Mucosa of rectum (tissue), 2 donors: ENCODE measurements around the gene CD209.
"Not testable (repeated sequence)": the region's sequence is repeated elsewhere in the genome, so short reads cannot be mapped to it uniquely, and the experiment has no call there.

Experiments
- H3K27ac ChIP-seq, 2 donors: one replicate each; pipeline ENCODE4 v1.7.0; 2013; ENCODE audit warnings: inconsistent platforms in 2 of 2, low read depth in 2 of 2, low read length in 2 of 2
- H3K27me3 ChIP-seq, 2 donors: one replicate each; pipeline ENCODE4 v1.7.0; 2013; ENCODE audit warnings: low read length in 2 of 2; ENCODE audit not compliant: control insufficient read depth in 2 of 2, insufficient read depth in 2 of 2
- H3K36me3 ChIP-seq, 2 donors: one replicate each; pipeline ENCODE4 v1.7.0; 2013; ENCODE audit warnings: low read length in 2 of 2; ENCODE audit not compliant: control insufficient read depth in 2 of 2, insufficient read depth in 2 of 2
- H3K4me1 ChIP-seq, 2 donors: one replicate each; pipeline ENCODE4 v1.7.0; 2013; ENCODE audit warnings: low read length in 2 of 2, mild to moderate bottlenecking in 1 of 2; ENCODE audit not compliant: control insufficient read depth in 2 of 2, insufficient read depth in 2 of 2
- H3K4me3 ChIP-seq, 2 donors: one replicate each; pipeline ENCODE4 v1.7.0; 2013; ENCODE audit warnings: low read length in 2 of 2
- H3K9ac ChIP-seq, 2 donors: one replicate each; pipeline ENCODE4 v1.7.0; 2013; ENCODE audit warnings: low read length in 2 of 2, low read depth in 1 of 2, mild to moderate bottlenecking in 1 of 2
- H3K9me3 ChIP-seq, 2 donors: one replicate each; pipeline ENCODE4 v1.7.0; 2013; ENCODE audit warnings: low read length in 2 of 2; ENCODE audit not compliant: control insufficient read depth in 2 of 2
- donor health status: healthy.
- donor health status: Normal muscosa, but diverticular disease.

Gene CD209

DNA sequence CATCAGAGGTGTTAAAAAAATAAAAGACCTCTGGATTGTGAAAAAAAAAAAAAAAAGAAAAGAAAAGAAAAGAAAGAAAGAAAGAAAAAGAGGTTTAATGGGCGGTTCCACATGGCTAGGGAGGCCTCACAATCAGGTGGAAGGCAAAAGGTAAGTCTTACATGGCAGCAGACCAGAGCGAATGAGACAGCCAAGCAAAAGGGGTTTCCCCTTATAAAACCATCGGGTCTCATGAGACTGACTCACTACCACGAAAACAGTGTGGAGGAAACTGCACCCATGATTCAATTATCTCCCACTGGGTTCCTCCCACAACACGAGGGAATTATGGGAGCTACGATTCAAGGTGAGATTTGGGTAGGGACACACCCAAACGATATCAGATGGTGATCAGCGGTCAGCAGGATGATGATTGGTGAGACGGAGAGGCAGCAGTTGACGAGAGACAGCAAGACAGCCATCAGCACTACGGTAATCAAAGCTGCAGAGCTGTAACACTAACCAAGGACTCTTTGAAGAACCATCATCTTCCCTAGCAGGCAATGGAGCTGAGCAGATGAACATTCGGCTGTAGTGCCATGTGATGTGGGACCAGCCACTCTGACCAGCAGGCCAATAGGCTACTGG, 3.9 kb upstream of the CD209 start:
- H3K27ac ChIP-seq, result no peak overlapping the region
- no peak overlapping the region for H3K4me3 ChIP-seq
- no peak overlapping the region for H3K9ac ChIP-seq
- H3K9me3 ChIP-seq, result peaks cover 0 to 3% of the 10 kb centered on the region in 2 donors
- no peaks in the 10 kb centered on the region for H3K27me3 ChIP-seq
- no peaks in the 10 kb centered on the region for H3K36me3 ChIP-seq
- no peaks in the 10 kb centered on the region for H3K4me1 ChIP-seq

DNA sequence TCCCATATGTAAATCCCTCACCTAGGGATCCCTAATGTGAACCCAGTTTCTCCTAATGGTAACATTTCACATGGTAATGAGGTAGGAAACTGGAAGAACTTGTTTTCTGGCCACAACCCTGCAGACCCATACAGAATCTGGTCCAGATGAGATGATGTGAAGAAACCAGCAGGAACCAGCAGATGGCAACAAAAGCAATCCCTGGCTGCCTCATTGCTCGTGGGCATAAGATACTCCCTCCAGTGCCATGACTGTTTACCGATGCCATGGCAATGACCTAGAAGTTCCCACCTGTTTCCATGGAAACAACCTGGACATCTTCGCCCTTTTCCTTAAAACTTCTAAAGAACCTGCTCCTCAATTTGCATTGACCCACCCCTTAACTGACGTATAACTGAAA, 1.4 kb upstream of the CD209 start:
- Histone ChIP-seq H3K9me3 (no peaks in the 10 kb centered on the region), H3K9ac (no peak overlapping the region), H3K27ac (no peak overlapping the region), H3K4me3 (no peak overlapping the region), H3K4me1 (no peaks in the 10 kb centered on the region), H3K36me3 (no peaks in the 10 kb centered on the region), H3K27me3 (no peaks in the 10 kb centered on the region)

GRCh38 chr19:7748171-7748570, 837 bp upstream of the CD209 start:
- Histone ChIP-seq H3K9me3 (no peaks in the 10 kb centered on the region), H3K36me3 (no peaks in the 10 kb centered on the region), H3K9ac (no peak overlapping the region), H3K4me3 (no peak overlapping the region), H3K27me3 (no peaks in the 10 kb centered on the region), H3K27ac (no peak overlapping the region), H3K4me1 (no peaks in the 10 kb centered on the region)

DNA sequence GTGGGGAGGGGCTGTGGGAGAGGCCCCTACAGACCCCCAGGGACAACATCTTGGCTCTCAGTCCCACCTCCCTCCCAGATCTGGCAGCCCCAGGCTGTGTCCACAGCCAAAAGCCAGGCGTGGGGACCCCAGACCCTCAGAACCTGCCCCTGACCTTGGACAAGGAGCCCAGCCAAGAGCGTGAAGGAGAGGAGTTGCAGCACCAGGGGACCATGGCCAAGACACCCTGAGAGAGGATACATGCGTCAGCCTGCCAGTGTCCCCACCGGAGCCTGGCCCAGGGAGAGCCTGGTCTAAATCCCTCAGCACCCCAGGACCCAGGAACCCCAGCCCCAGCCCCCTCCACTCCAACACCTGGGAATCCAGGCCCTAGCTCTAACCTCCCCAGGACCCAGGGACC, 1.0 kb downstream of the CD209 start:
- not testable (repeated sequence) for H3K27ac ChIP-seq, H3K9ac ChIP-seq, H3K27me3 ChIP-seq, H3K9me3 ChIP-seq, H3K4me1 ChIP-seq, H3K4me3 ChIP-seq, H3K36me3 ChIP-seq

GRCh38 chr19:7744871-7745650, 2.3 kb downstream of the CD209 start:
- Histone ChIP-seq H3K4me3 (no peak overlapping the region), H3K4me1 (no peaks in the 10 kb centered on the region), H3K27ac (no peak overlapping the region), H3K27me3 (no peaks in the 10 kb centered on the region), H3K36me3 (no peaks in the 10 kb centered on the region), H3K9me3 (no peaks in the 10 kb centered on the region), H3K9ac (no peak overlapping the region)

- Histone ChIP-seq H3K27me3 (no peaks in the 10 kb centered on the region), H3K27ac (no peak overlapping the region)
Measured at GRCh38 chr19:7744199-7744786, 3.0 kb downstream of the CD209 start.

DNA sequence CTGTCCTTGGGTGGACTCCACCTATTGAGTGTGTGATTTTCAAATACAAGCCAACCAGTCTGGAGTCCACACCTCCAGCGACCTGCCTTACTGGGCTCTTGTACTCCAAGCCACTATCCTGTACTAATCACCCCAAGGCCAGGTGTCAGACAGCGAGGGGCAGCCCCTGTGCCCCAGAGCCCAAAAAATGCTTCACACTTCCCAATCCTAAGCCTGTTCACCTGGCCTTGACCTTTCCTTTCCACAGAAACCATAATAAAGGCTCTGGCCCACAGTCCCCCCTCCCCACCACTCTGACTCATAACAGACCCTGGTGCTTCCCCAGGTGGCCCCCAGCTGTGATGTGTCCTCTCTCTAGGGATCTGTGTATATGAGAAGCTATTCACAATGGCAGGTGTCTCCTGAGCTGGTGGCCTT, 3.9 kb downstream of the CD209 start:
- no peaks in the 10 kb centered on the region for H3K4me1 ChIP-seq
- no peak overlapping the region for H3K4me3 ChIP-seq
- H3K27me3 ChIP-seq, result no peaks in the 10 kb centered on the region
- no peak overlapping the region for H3K27ac ChIP-seq
- H3K9me3 ChIP-seq, result no peaks in the 10 kb centered on the region
- H3K9ac ChIP-seq, result no peak overlapping the region
- no peaks in the 10 kb centered on the region for H3K36me3 ChIP-seq

More at GRCh38 chr19:7744199-7744786, 3.0 kb downstream of the CD209 start:
- H3K4me1 ChIP-seq, result no peaks in the 10 kb centered on the region
- no peaks in the 10 kb centered on the region for H3K36me3 ChIP-seq
- H3K9ac ChIP-seq, result no peak overlapping the region
- no peak overlapping the region for H3K4me3 ChIP-seq
- no peaks in the 10 kb centered on the region for H3K9me3 ChIP-seq

DNA sequence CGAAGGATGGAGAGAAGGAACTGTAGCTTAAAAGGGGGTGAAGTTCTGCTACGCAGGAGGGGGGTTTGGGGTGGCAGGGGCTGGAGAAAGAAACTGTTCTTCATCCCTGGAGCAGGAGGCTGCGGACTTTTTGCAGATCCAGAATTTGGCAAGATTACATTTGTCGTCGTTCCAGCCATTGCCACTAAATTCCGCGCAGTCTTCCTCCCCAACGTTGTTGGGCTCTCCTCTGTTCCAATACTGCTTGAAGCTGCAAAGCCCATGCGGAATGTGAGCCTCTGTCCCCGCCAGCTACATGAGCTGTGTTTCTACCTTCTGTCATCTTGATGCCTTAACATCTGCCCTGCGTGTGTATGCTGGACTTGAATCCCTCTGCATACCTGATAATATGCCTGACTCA, 4.3 kb downstream of the CD209 start:
- Histone ChIP-seq H3K27me3 (no peaks in the 10 kb centered on the region), H3K9ac (no peak overlapping the region), H3K4me3 (no peak overlapping the region), H3K27ac (no peak overlapping the region), H3K9me3 (no peaks in the 10 kb centered on the region), H3K36me3 (no peaks in the 10 kb centered on the region), H3K4me1 (no peaks in the 10 kb centered on the region)

DNA sequence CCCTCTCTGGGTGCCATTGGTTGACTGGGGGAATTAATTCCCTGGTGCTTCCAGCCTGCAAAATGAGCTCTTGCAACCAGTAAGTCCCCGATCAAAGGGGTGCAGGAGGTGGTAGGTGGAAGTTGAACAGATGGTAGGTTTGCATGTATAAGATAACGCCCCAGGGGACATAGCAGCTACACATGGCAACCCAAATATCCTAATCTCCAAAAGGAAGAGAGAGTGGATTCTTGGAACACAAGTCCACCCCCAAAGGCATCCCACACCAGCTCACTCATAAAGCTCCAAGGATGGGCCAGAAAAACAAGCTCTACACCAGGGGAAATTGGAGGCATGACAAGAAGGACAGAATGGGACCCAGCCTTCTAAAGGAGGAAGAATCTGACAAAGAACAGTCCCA, 4.8 kb downstream of the CD209 start:
- no peaks in the 10 kb centered on the region for H3K27me3 ChIP-seq
- H3K9ac ChIP-seq, result no peak overlapping the region
- H3K9me3 ChIP-seq, result no peaks in the 10 kb centered on the region
- H3K27ac ChIP-seq, result no peak overlapping the region
- H3K36me3 ChIP-seq, result no peaks in the 10 kb centered on the region
- no peak overlapping the region for H3K4me3 ChIP-seq
- no peaks in the 10 kb centered on the region for H3K4me1 ChIP-seq

GRCh38 chr19:7740682-7741054, 6.7 kb downstream of the CD209 start:
- Histone ChIP-seq H3K9ac (no peak overlapping the region), H3K4me1 (no peaks in the 10 kb centered on the region), H3K9me3 (no peaks in the 10 kb centered on the region), H3K27ac (no peak overlapping the region), H3K36me3 (no peaks in the 10 kb centered on the region), H3K4me3 (no peak overlapping the region), H3K27me3 (no peaks in the 10 kb centered on the region)
